HEK293 (cell line): ENCODE measurements around the gene ARHGAP26.

Source experiments
- CTCF ChIA-PET: fragments of 350-600 bp; formaldehyde crosslinking; extraction: SDS; loops from one replicate; lab custom pipeline; 2021; ENCODE audit warnings: antibody characterized with exemption; lab: Yijun Ruan, JAX
- POLR2A ChIA-PET: fragments of 300-600 bp; formaldehyde crosslinking; extraction: SDS; loops from one replicate; lab custom pipeline; 2020; ENCODE audit warnings: antibody characterized with exemption, inconsistent platforms; lab: Yijun Ruan, JAX
- H3K27ac ChIP-seq: fragments of 200-500 bp; sonication (Bioruptor generic); 2 replicates; pipeline ENCODE4 v1.5.1; 2014; ENCODE audit warnings: low read depth, low read length, control low read depth, inconsistent platforms; ENCODE audit errors: extremely low read depth
- H3K36me3 ChIP-seq, 2 experiments: fragments of 200-500 bp in 1 of 2; sonication (Bioruptor generic) in 1 of 2; 1 replicate in 1 of 2; 2 replicates in 1 of 2; pipeline ENCODE4 v1.5.1; 2014 to 2017; ENCODE audit warnings: inconsistent platforms in 2 of 2, low read length in 2 of 2; ENCODE audit not compliant: control insufficient read depth in 2 of 2, insufficient read depth in 1 of 2
- H3K4me1 ChIP-seq: fragments of 200-500 bp; sonication (Bioruptor generic); 2 replicates; pipeline ENCODE4 v1.5.1; 2014; ENCODE audit warnings: mild to moderate bottlenecking, low read length, inconsistent platforms; ENCODE audit not compliant: control insufficient read depth, insufficient read depth
- H3K4me3 ChIP-seq: 2 replicates; pipeline ENCODE4 v1.5.1; 2011; ENCODE audit warnings: low read depth, mild to moderate bottlenecking, control low read depth, low read length, moderate library complexity
- H3K9me3 ChIP-seq: fragments of 200-500 bp; sonication (Bioruptor generic); 2 replicates; pipeline ENCODE4 v1.5.1; 2014; ENCODE audit warnings: low read depth, low read length, inconsistent platforms; ENCODE audit not compliant: control insufficient read depth, insufficient read depth
- IKZF3 ChIP-seq: fragments of 450-650 bp; IDR thresholded peaks from 2 replicates; pipeline ENCODE4 v1.5.0; 2018; ENCODE audit warnings: missing biosample characterization, mild to moderate bottlenecking, missing genetic modification characterization, moderate library complexity
- OSR2 ChIP-seq: fragments of 450-650 bp; formaldehyde crosslinking; IDR thresholded peaks from 2 replicates; pipeline ENCODE4 v1.5.1; 2016; ENCODE audit warnings: missing biosample characterization, missing genetic modification characterization
- WT1 ChIP-seq: fragments of 450-650 bp; formaldehyde crosslinking; IDR thresholded peaks from 2 replicates; pipeline ENCODE4 v1.5.1; 2016; ENCODE audit warnings: missing biosample characterization, missing genetic modification characterization
- ZNF132 ChIP-seq: fragments of 450-650 bp; formaldehyde crosslinking; IDR thresholded peaks from 2 replicates; pipeline ENCODE4 v1.5.1; 2017; ENCODE audit warnings: missing biosample characterization, missing genetic modification characterization, borderline replicate concordance
- ZNF138 ChIP-seq: fragments of 450-650 bp; formaldehyde crosslinking; IDR thresholded peaks from 2 replicates; pipeline ENCODE4 v1.5.1; 2016; ENCODE audit warnings: missing biosample characterization, missing genetic modification characterization, borderline replicate concordance
- ZNF221 ChIP-seq: fragments of 450-650 bp; formaldehyde crosslinking; IDR thresholded peaks from 2 replicates; pipeline ENCODE4 v1.5.1; 2017; ENCODE audit warnings: missing biosample characterization, missing genetic modification characterization, borderline replicate concordance
- ZNF354C ChIP-seq: fragments of 450-650 bp; formaldehyde crosslinking; IDR thresholded peaks from 2 replicates; pipeline ENCODE4 v1.5.1; 2016; ENCODE audit warnings: missing biosample characterization, missing genetic modification characterization, low read depth, borderline replicate concordance
- ZNF433 ChIP-seq: fragments of 450-650 bp; formaldehyde crosslinking; IDR thresholded peaks from 2 replicates; pipeline ENCODE4 v1.5.1; 2016; ENCODE audit warnings: missing biosample characterization, missing genetic modification characterization, low read depth
- ZNF544 ChIP-seq: fragments of 450-650 bp; formaldehyde crosslinking; IDR thresholded peaks from 2 replicates; pipeline ENCODE4 v1.5.0; 2017; ENCODE audit warnings: missing biosample characterization, missing genetic modification characterization
- ZNF549 ChIP-seq: fragments of 450-650 bp; IDR thresholded peaks from 2 replicates; pipeline ENCODE4 v1.5.1; 2018; ENCODE audit warnings: missing biosample characterization, missing genetic modification characterization, mild to moderate bottlenecking, inconsistent platforms, moderate library complexity
- ZNF560 ChIP-seq: fragments of 450-650 bp; formaldehyde crosslinking; IDR thresholded peaks from 2 replicates; pipeline ENCODE4 v1.5.1; 2017; ENCODE audit warnings: missing biosample characterization, missing genetic modification characterization, borderline replicate concordance
- ZNF629 ChIP-seq: fragments of 450-650 bp; formaldehyde crosslinking; IDR thresholded peaks from 2 replicates; pipeline ENCODE4 v1.5.1; 2017; ENCODE audit warnings: missing biosample characterization, missing genetic modification characterization
- ZNF658 ChIP-seq: fragments of 450-650 bp; formaldehyde crosslinking; IDR thresholded peaks from 2 replicates; pipeline ENCODE4; 2016; ENCODE audit warnings: missing biosample characterization, missing genetic modification characterization
- ZNF768 ChIP-seq: fragments of 450-650 bp; formaldehyde crosslinking; IDR thresholded peaks from 2 replicates; pipeline ENCODE4 v1.5.1; 2018; ENCODE audit warnings: missing biosample characterization, mild to moderate bottlenecking, missing genetic modification characterization
- TF ChIP-seq, protein P1 (sequence below): fragments of 450-650 bp; formaldehyde crosslinking; IDR thresholded peaks from 2 replicates; pipeline ENCODE4 v1.5.1; 2017; ENCODE audit warnings: missing biosample characterization, mild to moderate bottlenecking, missing genetic modification characterization, moderate library complexity
- TF ChIP-seq, protein P2 (sequence below): fragments of 450-650 bp; formaldehyde crosslinking; IDR thresholded peaks from 2 replicates; pipeline ENCODE4 v1.5.1; 2017; ENCODE audit warnings: missing biosample characterization, missing genetic modification characterization
- TF ChIP-seq, protein P3 (sequence below): fragments of 450-650 bp; formaldehyde crosslinking; IDR thresholded peaks from 2 replicates; pipeline ENCODE4 v1.5.1; 2016; ENCODE audit warnings: missing biosample characterization, missing genetic modification characterization
- TF ChIP-seq, protein P4 (sequence below): fragments of 450-650 bp; formaldehyde crosslinking; optimal IDR thresholded peaks from 2 replicates; pipeline ENCODE3; 2016; ENCODE audit warnings: missing biosample characterization, mild to moderate bottlenecking, missing genetic modification characterization
- TF ChIP-seq, protein P5 (sequence below): fragments of 450-650 bp; formaldehyde crosslinking; IDR thresholded peaks from 2 replicates; pipeline ENCODE4 v1.5.1; 2016; ENCODE audit warnings: missing biosample characterization, missing genetic modification characterization
- TF ChIP-seq, protein P6 (sequence below): fragments of 450-650 bp; formaldehyde crosslinking; IDR thresholded peaks from 2 replicates; pipeline ENCODE4 v1.5.1; 2016; ENCODE audit warnings: missing biosample characterization, missing genetic modification characterization
- TF ChIP-seq, protein P7 (sequence below): fragments of 450-650 bp; formaldehyde crosslinking; IDR thresholded peaks from 2 replicates; pipeline ENCODE4 v1.5.0; 2017; ENCODE audit warnings: missing biosample characterization, missing genetic modification characterization, borderline replicate concordance
- TF ChIP-seq, protein P8 (sequence below): fragments of 450-650 bp; formaldehyde crosslinking; IDR thresholded peaks from 2 replicates; pipeline ENCODE4 v1.5.1; 2016; ENCODE audit warnings: missing biosample characterization, missing genetic modification characterization

The ARHGAP26 gene

DNA sequence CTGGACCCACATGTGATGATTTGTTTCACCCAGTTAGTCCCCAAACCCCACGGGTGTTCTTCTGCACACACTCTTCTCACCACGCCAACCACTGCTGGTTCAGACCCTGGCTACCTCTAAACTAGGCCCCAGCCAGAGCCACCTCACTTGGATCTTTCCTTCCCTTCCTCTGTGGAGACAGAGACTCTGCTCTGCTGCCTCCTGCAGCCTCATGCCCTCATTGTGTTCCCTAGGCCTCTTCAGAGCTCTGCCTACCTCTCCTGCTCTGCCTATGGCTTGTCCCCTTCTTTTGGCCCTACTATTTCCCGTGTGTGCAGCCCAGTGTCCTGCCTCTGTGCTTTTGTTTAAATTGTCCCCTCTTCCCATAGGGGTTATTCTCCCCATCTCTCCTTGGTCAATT, 79.7 kb downstream of the ARHGAP26 start:
- Histone ChIP-seq H3K9me3 (no peaks in the 10 kb centered on the region), H3K36me3 (no peaks in the 10 kb centered on the region), H3K27ac (no peak overlapping the region), H3K4me1 (peaks cover 15% of the 10 kb centered on the region), H3K4me3 (no peak overlapping the region)
- ChIA-PET POLR2A (no interaction called here), CTCF (interaction anchor here (0.6 to 1.6 kb wide), 2 partner anchors 23 to 101 kb away, joined by 4 to 5 read pairs; no protein-coding TSS in a partner anchor)
- TF ChIP-seq ZNF138 (tag by site-specific recombination) (no peak), IKZF3 (tag by site-specific recombination) (no peak), ZNF549 (no peak), ZNF629 (tag by site-specific recombination) (no peak), ZNF560 (tag by site-specific recombination) (no peak), ZNF132 (no peak)
- TF ChIP-seq, protein P1, sequence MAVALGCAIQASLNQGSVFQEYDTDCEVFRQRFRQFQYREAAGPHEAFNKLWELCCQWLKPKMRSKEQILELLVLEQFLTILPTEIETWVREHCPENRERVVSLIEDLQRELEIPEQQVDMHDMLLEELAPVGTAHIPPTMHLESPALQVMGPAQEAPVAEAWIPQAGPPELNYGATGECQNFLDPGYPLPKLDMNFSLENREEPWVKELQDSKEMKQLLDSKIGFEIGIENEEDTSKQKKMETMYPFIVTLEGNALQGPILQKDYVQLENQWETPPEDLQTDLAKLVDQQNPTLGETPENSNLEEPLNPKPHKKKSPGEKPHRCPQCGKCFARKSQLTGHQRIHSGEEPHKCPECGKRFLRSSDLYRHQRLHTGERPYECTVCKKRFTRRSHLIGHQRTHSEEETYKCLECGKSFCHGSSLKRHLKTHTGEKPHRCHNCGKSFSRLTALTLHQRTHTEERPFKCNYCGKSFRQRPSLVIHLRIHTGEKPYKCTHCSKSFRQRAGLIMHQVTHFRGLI (tag by site-specific recombination), result no peak

DNA sequence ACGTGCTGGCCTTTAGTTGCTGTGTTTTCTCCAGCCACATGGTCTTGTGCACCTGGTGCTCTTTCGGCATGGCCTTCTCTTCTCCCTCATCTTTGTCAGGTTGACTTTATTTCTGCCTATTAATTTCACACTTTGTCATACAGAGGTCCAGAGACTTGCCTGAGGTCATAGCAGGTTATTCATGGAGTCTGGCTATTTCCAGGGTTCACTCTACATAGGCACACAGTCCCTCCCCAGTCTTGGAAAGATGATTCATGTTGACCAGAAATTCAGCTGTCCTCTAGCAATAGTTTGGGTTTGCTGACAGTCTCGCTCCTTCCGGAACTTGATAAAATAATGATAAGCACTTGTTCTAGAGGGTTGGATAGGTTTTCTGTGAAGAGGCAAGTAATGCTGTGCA, 81.6 kb downstream of the ARHGAP26 start:
- Histone ChIP-seq H3K4me3 (no peak overlapping the region), H3K4me1 (peaks cover 6% of the 10 kb centered on the region; the same call in 1 of the 2 replicates), H3K9me3 (no peaks in the 10 kb centered on the region), H3K27ac (no peak overlapping the region), H3K36me3 (no peaks in the 10 kb centered on the region)
- POLR2A ChIA-PET, result no interaction called here
- TF ChIP-seq ZNF354C (no peak), WT1 (no peak), ZNF433 (no peak), ZNF221 (tag by site-specific recombination) (no peak), ZNF544 (tag by site-specific recombination) (no peak), ZNF658 (no peak), OSR2 (tag by site-specific recombination) (no peak), ZNF768 (tag by site-specific recombination) (no peak)
- TF ChIP-seq, protein P2, sequence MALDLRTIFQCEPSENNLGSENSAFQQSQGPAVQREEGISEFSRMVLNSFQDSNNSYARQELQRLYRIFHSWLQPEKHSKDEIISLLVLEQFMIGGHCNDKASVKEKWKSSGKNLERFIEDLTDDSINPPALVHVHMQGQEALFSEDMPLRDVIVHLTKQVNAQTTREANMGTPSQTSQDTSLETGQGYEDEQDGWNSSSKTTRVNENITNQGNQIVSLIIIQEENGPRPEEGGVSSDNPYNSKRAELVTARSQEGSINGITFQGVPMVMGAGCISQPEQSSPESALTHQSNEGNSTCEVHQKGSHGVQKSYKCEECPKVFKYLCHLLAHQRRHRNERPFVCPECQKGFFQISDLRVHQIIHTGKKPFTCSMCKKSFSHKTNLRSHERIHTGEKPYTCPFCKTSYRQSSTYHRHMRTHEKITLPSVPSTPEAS (tag by site-specific recombination), result no peak
- TF ChIP-seq, protein P3, sequence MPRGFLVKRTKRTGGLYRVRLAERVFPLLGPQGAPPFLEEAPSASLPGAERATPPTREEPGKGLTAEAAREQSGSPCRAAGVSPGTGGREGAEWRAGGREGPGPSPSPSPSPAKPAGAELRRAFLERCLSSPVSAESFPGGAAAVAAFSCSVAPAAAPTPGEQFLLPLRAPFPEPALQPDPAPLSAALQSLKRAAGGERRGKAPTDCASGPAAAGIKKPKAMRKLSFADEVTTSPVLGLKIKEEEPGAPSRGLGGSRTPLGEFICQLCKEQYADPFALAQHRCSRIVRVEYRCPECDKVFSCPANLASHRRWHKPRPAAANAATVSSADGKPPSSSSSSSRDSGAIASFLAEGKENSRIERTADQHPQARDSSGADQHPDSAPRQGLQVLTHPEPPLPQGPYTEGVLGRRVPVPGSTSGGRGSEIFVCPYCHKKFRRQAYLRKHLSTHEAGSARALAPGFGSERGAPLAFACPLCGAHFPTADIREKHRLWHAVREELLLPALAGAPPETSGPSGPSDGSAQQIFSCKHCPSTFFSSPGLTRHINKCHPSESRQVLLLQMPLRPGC (tag by site-specific recombination), result no peak
- TF ChIP-seq, protein P4, sequence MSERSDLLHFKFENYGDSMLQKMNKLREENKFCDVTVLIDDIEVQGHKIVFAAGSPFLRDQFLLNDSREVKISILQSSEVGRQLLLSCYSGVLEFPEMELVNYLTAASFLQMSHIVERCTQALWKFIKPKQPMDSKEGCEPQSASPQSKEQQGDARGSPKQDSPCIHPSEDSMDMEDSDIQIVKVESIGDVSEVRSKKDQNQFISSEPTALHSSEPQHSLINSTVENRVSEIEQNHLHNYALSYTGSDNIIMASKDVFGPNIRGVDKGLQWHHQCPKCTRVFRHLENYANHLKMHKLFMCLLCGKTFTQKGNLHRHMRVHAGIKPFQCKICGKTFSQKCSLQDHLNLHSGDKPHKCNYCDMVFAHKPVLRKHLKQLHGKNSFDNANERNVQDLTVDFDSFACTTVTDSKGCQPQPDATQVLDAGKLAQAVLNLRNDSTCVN (tag by site-specific recombination), result no peak
- TF ChIP-seq, protein P5, sequence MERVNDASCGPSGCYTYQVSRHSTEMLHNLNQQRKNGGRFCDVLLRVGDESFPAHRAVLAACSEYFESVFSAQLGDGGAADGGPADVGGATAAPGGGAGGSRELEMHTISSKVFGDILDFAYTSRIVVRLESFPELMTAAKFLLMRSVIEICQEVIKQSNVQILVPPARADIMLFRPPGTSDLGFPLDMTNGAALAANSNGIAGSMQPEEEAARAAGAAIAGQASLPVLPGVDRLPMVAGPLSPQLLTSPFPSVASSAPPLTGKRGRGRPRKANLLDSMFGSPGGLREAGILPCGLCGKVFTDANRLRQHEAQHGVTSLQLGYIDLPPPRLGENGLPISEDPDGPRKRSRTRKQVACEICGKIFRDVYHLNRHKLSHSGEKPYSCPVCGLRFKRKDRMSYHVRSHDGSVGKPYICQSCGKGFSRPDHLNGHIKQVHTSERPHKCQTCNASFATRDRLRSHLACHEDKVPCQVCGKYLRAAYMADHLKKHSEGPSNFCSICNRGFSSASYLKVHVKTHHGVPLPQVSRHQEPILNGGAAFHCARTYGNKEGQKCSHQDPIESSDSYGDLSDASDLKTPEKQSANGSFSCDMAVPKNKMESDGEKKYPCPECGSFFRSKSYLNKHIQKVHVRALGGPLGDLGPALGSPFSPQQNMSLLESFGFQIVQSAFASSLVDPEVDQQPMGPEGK (tag by site-specific recombination), result no peak
- TF ChIP-seq, protein P6, sequence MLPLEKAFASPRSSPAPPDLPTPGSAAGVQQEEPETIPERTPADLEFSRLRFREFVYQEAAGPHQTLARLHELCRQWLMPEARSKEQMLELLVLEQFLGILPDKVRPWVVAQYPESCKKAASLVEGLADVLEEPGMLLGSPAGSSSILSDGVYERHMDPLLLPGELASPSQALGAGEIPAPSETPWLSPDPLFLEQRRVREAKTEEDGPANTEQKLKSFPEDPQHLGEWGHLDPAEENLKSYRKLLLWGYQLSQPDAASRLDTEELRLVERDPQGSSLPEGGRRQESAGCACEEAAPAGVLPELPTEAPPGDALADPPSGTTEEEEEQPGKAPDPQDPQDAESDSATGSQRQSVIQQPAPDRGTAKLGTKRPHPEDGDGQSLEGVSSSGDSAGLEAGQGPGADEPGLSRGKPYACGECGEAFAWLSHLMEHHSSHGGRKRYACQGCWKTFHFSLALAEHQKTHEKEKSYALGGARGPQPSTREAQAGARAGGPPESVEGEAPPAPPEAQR (tag by site-specific recombination), result no peak
- TF ChIP-seq, protein P7, sequence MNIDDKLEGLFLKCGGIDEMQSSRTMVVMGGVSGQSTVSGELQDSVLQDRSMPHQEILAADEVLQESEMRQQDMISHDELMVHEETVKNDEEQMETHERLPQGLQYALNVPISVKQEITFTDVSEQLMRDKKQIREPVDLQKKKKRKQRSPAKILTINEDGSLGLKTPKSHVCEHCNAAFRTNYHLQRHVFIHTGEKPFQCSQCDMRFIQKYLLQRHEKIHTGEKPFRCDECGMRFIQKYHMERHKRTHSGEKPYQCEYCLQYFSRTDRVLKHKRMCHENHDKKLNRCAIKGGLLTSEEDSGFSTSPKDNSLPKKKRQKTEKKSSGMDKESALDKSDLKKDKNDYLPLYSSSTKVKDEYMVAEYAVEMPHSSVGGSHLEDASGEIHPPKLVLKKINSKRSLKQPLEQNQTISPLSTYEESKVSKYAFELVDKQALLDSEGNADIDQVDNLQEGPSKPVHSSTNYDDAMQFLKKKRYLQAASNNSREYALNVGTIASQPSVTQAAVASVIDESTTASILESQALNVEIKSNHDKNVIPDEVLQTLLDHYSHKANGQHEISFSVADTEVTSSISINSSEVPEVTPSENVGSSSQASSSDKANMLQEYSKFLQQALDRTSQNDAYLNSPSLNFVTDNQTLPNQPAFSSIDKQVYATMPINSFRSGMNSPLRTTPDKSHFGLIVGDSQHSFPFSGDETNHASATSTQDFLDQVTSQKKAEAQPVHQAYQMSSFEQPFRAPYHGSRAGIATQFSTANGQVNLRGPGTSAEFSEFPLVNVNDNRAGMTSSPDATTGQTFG, result no peak
- TF ChIP-seq, protein P8, sequence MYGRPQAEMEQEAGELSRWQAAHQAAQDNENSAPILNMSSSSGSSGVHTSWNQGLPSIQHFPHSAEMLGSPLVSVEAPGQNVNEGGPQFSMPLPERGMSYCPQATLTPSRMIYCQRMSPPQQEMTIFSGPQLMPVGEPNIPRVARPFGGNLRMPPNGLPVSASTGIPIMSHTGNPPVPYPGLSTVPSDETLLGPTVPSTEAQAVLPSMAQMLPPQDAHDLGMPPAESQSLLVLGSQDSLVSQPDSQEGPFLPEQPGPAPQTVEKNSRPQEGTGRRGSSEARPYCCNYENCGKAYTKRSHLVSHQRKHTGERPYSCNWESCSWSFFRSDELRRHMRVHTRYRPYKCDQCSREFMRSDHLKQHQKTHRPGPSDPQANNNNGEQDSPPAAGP (tag by site-specific recombination), result no peak
- CTCF ChIA-PET, result interaction anchor here (0.7 to 0.8 kb wide), 3 partner anchors 81 to 228 kb away, joined by 3 to 5 read pairs (median 3); no protein-coding TSS in a partner anchor
